Panc1 (cell line): ENCODE results near the gene VPS16.

ENCODE experiments used
- CTCF ChIP-seq: fragments of 450-650 bp; IDR thresholded peaks from 2 replicates; pipeline ENCODE4 v1.5.1; 2017; ENCODE audit warnings: mild to moderate bottlenecking
- POLR2AphosphoS5 ChIP-seq: IDR thresholded peaks from 2 replicates; pipeline ENCODE4 v1.6.1; 2012; ENCODE audit warnings: mild to moderate bottlenecking, low read depth, low read length, moderate library complexity
- TCF7L2 ChIP-seq: IDR thresholded peaks from 2 replicates; pipeline ENCODE4 v1.6.1; 2011; ENCODE audit warnings: mild to moderate bottlenecking, low read depth, low read length, inconsistent platforms

DNA sequence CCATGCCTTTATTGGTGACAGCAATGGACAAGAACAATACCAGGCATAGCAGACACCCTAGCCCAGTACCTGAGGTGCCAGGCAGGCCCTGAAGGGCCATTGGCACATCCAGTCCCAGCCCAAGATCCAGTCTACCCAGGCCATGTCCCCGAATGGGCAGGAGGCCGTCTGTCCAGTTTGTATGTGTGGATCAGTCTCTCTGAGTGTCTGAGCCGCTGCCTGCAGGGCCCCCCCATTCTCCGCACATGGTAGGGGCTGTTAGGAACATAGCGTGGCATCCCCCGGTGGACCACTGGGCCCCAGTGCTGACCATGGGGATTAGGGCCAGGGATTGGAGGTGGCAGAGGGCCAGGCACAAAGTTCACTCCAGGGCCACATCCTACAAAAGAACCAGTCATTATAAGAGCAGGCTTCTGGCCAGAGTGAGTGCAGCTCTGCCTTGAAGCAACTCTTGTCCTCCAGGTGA is 5.2 kb upstream of the VPS16 start:
- TF ChIP-seq CTCF: no peak
- TF ChIP-seq TCF7L2: no peak
- TF ChIP-seq POLR2AphosphoS5: no peak
